22Rv1 (cell line): ENCODE data around the gene AMZ1.
"Not testable (repeated sequence)": the region's sequence is repeated elsewhere in the genome, so short reads cannot be mapped to it uniquely, and the experiment has no call there.

Experiments
- H3K27ac ChIP-seq: fragments of 450-650 bp; 2 replicates; pipeline ENCODE4 v1.5.1; 2017
- ZFX ChIP-seq: fragments of 450-650 bp; IDR thresholded peaks from 2 replicates; pipeline ENCODE4 v1.6.1; 2017; ENCODE audit warnings: antibody characterized with exemption, borderline replicate concordance
- TF ChIP-seq, protein P1 (sequence below): fragments of 450-650 bp; IDR thresholded peaks from 2 replicates; pipeline ENCODE4 v1.5.1; 2017; ENCODE audit warnings: mild to moderate bottlenecking

The AMZ1 gene

DNA sequence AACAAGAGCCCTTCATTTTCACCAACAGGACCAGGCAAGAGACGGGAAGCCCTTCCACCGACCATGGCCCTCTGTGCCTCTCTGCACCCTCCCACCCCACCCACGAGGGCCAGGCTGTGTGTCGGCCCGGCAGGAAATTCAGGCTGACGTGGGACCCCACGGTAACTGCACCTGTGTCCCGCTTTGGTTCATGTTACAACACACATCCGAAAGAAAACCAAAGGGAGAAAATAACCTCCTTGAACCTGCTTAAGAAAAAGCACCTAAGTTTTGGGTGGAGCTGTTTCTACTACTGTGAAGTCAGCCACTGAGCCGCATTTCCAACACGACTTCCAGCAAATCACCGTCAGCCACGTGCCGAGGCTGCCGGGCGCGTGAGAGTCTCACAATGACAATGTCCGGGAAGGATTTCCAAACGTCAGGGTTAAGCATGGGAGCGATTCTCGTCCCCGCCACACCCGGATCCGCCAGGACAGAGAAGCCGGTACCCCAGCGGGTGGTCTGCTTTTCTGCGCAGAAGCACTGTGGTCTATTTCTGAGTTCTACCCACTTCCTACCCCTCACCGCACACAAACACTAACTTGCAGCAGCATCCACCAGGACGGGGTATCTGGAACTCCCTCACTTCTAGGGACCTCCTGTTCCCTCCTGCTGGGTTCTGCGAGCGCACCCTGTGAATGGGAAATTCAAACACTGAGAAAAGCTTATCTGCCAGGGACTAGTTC is 36.6 kb downstream of the AMZ1 start:
- no peak overlapping the region for H3K27ac ChIP-seq
- TF ChIP-seq ZFX: no peak
- TF ChIP-seq, protein P1, sequence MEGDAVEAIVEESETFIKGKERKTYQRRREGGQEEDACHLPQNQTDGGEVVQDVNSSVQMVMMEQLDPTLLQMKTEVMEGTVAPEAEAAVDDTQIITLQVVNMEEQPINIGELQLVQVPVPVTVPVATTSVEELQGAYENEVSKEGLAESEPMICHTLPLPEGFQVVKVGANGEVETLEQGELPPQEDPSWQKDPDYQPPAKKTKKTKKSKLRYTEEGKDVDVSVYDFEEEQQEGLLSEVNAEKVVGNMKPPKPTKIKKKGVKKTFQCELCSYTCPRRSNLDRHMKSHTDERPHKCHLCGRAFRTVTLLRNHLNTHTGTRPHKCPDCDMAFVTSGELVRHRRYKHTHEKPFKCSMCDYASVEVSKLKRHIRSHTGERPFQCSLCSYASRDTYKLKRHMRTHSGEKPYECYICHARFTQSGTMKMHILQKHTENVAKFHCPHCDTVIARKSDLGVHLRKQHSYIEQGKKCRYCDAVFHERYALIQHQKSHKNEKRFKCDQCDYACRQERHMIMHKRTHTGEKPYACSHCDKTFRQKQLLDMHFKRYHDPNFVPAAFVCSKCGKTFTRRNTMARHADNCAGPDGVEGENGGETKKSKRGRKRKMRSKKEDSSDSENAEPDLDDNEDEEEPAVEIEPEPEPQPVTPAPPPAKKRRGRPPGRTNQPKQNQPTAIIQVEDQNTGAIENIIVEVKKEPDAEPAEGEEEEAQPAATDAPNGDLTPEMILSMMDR: no peak

DNA sequence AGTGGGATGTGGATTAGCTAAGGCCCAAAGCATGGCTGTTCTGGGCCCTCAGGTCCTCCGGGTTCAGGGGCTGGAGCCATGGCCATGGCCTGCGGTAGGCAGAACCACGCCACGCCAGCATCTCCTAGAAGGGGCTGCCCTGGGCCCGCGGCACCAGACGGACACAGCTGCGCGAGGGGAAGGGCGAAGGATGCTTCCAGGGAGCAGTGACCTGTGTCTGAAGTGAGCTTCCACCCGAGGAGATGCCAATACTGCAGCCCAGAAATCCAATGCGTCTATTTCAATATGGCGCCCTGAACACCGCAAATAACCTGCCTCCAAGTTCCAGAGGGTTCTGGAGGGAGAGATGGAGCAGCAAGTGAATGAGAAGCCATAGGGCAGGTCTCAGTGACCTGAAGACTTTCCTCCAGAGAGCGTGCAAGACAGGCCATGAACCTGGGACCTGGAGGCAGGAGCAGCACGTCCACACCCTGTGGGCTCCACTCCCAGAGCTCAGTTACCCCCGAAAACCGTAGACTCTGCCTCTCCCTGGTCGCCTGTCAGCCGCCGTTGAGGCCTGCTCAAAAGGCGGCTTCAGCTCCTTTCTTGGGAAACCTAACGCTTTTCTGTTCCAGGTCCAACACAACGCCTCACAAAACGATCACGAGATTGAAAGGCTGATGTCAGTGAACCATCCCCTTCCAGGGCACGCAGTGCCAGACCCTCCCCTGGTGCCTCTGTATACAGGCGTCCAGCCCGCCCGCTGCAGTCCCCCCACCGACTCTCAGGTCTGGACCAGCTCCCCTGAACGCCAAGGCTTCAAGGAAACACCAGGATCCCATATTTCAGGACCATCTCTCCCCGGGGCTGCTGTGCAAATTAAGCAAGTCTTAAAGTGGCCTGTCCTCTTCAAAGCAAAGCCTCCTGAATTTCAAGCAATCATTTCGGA is 37.4 kb downstream of the AMZ1 start:
- H3K27ac ChIP-seq: no peak overlapping the region
- TF ChIP-seq ZFX: no peak
- TF ChIP-seq, protein P1: no peak

DNA sequence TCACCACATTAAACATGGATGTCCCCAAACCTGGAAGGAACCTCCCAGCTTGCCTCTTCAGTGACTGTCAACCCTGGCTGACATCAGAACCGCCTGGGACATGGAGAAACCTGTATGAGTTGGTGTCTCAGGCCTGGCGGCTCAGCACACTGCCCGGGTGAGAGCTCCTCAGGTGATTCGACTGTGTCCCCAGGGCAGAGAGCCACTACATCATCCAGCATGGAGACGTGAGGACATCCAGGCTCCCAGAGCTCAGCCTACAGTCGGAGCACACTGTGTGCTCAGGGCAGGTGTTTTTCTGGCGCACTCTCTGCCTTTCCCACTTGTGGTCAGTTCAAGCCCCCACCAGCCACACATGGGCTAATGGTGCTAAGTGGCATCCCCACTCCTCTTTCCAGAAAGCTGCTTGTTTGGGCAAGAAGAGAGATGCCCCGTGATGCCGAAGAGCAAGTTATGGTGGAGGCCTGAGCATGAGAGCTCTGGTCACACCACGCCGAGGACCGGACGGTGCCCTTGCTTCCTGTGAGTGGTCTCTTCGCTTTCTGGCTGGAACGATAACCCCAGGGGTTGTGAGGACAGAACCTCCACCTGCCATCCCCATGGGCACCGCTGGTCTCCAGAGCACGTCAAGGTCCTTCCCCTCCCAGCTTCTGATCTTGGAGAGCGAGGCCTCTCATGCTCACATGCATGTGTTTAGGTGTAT is 38.5 kb downstream of the AMZ1 start:
- TF ChIP-seq ZFX: no peak
- TF ChIP-seq, protein P1: no peak
- H3K27ac ChIP-seq: no peak overlapping the region

DNA sequence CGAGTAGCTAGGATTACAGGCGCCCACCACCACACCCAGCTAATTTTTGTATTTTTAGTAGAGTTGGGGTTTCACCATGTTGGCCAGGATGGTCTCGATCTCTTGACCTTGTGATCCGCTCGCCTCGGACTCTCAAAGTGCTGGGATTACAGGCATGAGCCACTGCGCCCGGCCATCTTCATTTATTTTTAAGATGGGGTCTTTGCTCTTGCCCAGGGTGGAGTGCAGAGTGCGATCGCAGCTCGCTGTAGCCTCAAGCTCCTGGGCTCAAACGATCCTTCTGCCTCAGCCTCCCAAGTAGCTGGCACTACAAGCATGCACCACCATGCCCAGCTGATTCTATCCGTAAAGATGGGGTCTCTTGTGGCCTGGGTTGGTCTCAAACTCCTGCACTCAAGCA is 39.2 kb downstream of the AMZ1 start:
- H3K27ac ChIP-seq: not testable (repeated sequence)

DNA sequence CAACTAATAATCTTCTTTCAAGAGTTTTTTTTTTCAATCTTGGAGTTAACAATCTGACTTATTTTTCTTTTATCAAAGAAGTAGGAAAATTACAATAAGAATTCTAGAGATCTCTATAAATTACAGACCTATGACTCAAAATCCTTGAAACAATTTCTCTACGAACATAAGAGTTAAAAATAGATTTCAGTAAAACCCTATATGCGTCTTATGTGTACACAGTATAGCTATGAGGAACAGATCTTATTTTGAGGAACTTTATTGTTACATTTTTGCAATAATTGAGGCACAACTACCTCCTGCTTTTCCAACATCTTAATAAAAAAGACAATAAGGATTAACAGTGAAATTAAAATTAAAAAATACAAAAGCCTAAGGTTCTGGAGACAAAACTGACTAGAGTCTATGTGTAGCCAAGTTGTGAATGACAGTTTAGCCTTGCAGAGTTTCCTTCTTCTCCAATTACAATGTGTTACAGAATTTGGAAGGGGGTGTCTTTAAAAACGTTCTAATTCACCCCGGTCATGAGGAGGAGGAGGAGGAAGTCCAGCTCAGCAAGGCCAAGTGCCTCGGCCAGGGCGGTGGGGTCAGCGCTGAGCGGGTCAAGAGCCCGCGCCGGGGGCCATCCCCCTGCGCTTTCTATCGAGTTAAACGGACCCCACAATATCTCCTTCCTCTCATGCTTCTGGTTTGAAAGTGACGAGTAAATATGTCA is 40.5 kb downstream of the AMZ1 start:
- H3K27ac ChIP-seq: no peak overlapping the region
- TF ChIP-seq ZFX: no peak
- TF ChIP-seq, protein P1: no peak

DNA sequence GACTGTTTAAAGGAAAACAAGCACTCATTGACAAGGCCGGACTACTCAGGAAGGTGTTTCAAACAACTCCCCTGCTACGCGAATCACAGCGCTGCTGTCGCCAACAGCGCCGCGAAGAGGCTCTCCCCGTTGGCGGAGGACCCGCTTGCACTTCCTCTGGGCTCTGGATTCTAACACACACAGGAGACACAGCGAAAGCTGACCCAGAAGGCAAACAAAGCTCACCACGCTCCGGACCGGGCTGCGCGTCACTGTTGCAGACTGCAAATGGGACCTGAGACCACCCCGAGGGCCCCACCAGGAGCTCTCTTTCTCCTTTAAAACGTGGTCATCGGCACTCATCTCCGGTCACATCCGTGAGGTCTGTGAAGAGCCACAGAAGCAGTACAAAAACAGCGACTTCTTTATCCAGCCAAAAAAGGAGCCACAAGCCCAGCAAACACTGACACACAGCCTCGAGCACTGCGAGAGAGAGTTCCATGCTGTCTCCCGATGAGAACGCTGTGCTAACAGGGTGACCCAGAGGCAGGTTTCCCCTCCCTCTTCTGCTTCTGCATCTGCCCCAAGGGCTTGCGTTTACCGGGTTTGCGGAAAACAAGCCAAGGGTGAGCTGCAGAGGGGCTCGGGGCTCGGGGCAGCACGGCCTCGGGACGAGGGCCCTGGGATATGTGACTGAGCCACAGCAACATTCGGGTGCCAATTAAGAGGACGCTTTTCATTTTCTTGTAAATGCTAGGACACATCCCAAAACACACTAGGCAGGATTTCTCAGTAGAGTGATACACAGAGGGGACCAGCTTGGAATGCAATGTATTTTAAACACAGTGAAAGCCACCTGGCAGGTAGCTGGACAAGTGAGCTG is 41.3 kb downstream of the AMZ1 start:
- TF ChIP-seq ZFX: no peak
- TF ChIP-seq, protein P1: no peak
- H3K27ac ChIP-seq: no peak overlapping the region
